Activated B cell treated with CpG ODN at 0.5 μM for 24 hours (primary cell): ENCODE measurements around the gene MAPK8. TPM values are rescaled to one million over a fixed set of nuclear protein-coding genes. Genes with fewer than 3 reads are reported as not detected.

Experiments
- ATAC-seq: fragments of 200-7000 bp; cut with Tn5 transposase; one replicate; pipeline ENCODE4 v1.10.0; 2021; ENCODE audit warnings: low read depth, mild to moderate bottlenecking, moderate library complexity
- CTCF ChIA-PET: fragments of 350-600 bp; sonication (Branson Sonifier 250); formaldehyde crosslinking; loops from one replicate; lab custom pipeline; 2021; ENCODE audit warnings: antibody characterized with exemption; lab: Charles Lee
- POLR2A ChIA-PET: fragments of 350-600 bp; sonication (Branson Sonifier 250); formaldehyde crosslinking; loops from one replicate; lab custom pipeline; 2021; ENCODE audit warnings: antibody characterized with exemption; lab: Charles Lee
- DNase-seq: peaks from one replicate; pipeline ENCODE4 v3.0.0; 2022
- H3K27ac Mint-ChIP-seq: one replicate; pipeline ENCODE4 v1.8.0; 2020; ENCODE audit warnings: mixed read lengths
- H3K27me3 Mint-ChIP-seq: one replicate; pipeline ENCODE4 v1.8.0; 2021; ENCODE audit warnings: mixed read lengths
- H3K36me3 Mint-ChIP-seq: one replicate; pipeline ENCODE4 v1.8.0; 2021; ENCODE audit warnings: low read depth, mixed read lengths
- H3K4me1 Mint-ChIP-seq: one replicate; pipeline ENCODE4 v1.8.0; 2021; ENCODE audit warnings: mixed read lengths
- H3K4me3 Mint-ChIP-seq: one replicate; pipeline ENCODE4 v1.8.0; 2020; ENCODE audit warnings: mild to moderate bottlenecking, mixed read lengths
- H3K9me3 Mint-ChIP-seq: one replicate; pipeline ENCODE4 v1.8.0; 2020; ENCODE audit warnings: mixed read lengths
- CTCF ChIP-seq: fragments of 200-600 bp; IDR thresholded peaks from one replicate; pipeline ENCODE4 v1.8.0; 2022; ENCODE audit warnings: antibody characterized with exemption, mild to moderate bottlenecking
- intact Hi-C: fragments of 100-400 bp; cut with micrococcal nuclease; formaldehyde crosslinking; loops from one replicate; pipeline ENCODE4 v1.15.1; 2024
- total RNA-seq: library from RNA; stranded (reverse); gene quantifications from 2 replicates; pipeline ENCODE4 v1.2.3, GENCODE V29; 2022

MAPK8 gene
- total RNA-seq, 1 donor from 2014 or later, result 25.8 TPM

- intact Hi-C loops, result no loop called here
- no peak overlapping the region for H3K27ac Mint-ChIP-seq
These were observed 131.1 kb downstream of the MAPK8 start for GRCh38 chr10:48437546-48437945.

GRCh38 chr10:48439031-48439430 is 132.6 kb downstream of the MAPK8 start:
- H3K4me3 Mint-ChIP-seq, result no peak overlapping the region
- no peaks in the 10 kb centered on the region for H3K27me3 Mint-ChIP-seq
- no peaks in the 10 kb centered on the region for H3K9me3 Mint-ChIP-seq
- no peaks in the 10 kb centered on the region for H3K4me1 Mint-ChIP-seq
- DNase-seq (no peak), ATAC-seq (no peak)
- H3K27ac Mint-ChIP-seq, result no peak overlapping the region
- no peak for TF ChIP-seq CTCF
- POLR2A ChIA-PET, result no interaction called here
- peaks cover 15% of the 10 kb centered on the region for H3K36me3 Mint-ChIP-seq
- intact Hi-C loops, result no loop called here
- CTCF ChIA-PET, result no interaction called here

More at GRCh38 chr10:48437546-48437945, 131.1 kb downstream of the MAPK8 start:
- Mint-ChIP-seq H3K4me1 (no peaks in the 10 kb centered on the region), H3K9me3 (no peaks in the 10 kb centered on the region), H3K27me3 (no peaks in the 10 kb centered on the region), H3K36me3 (peaks cover 19% of the 10 kb centered on the region), H3K4me3 (no peak overlapping the region)
- no peak for ATAC-seq
- POLR2A ChIA-PET, result no interaction called here
- CTCF ChIA-PET, result interaction anchor here (0.8 kb wide), 1 partner anchor 219 kb away, joined by 3 read pairs; no protein-coding TSS in a partner anchor
- DNase-seq, result no peak
- TF ChIP-seq CTCF, result no peak

DNA sequence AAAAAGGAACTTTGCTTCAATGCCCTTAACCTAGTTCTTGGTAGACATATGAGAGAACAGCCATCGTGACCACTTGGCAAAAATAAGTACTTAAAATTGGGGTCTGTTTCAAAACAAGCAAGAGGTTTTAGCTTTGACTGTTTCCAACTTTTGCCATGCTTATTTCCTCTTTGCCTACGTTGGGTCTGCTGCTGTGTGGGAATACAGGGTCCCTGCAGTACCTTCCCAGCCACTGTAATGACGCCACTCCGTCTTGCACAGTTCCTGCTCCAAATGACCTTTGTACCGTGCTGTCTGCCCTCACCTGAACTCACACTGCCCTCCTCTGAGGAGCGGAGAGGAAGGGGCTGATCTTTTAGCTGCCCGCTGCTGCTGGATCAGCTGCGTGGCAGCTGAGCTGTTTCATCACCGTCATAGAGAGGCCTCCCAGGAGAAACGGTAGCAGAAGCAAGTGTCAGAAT is 133.1 kb downstream of the MAPK8 start:
- peaks cover 10% of the 10 kb centered on the region for H3K36me3 Mint-ChIP-seq
- no peak overlapping the region for H3K27ac Mint-ChIP-seq
- no peaks in the 10 kb centered on the region for H3K4me1 Mint-ChIP-seq
- no peaks in the 10 kb centered on the region for H3K9me3 Mint-ChIP-seq
- CTCF ChIA-PET, result interaction anchor here (0.8 kb wide), 1 partner anchor 217 kb away, joined by 3 read pairs; no protein-coding TSS in a partner anchor
- no peaks in the 10 kb centered on the region for H3K27me3 Mint-ChIP-seq
- H3K4me3 Mint-ChIP-seq, result no peak overlapping the region
- no peak for TF ChIP-seq CTCF
- POLR2A ChIA-PET, result no interaction called here
- no peak for ATAC-seq
- intact Hi-C loops, result no loop called here
- no peak for DNase-seq

DNA sequence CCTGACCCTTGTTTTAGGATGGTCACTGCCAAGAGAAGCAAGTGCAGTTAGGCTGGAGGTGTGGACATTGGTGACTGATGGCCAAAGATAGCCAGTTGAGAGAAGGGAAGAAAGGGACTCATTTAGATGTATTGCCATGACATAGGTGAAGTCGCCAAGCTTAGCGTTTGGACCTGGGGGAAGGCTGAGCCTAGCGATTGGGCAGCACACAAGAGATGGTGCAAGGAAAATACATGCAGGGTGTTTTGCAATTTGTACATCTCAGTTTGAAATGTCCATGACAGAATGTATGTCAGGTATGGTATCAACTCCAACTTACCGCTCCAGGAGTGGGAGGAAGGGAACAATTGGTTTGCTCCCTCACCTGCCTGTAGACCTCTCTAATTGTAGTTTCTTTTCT is 134.3 kb downstream of the MAPK8 start:
- intact Hi-C loops, result no loop called here
- POLR2A ChIA-PET, result interaction anchor here (0.7 kb wide), 1 partner anchor 60 kb away, joined by 3 read pairs; no protein-coding TSS in a partner anchor
- TF ChIP-seq CTCF, result no peak
- Mint-ChIP-seq H3K27me3 (no peaks in the 10 kb centered on the region), H3K27ac (no peak overlapping the region), H3K36me3 (peaks cover 4% of the 10 kb centered on the region), H3K4me3 (no peak overlapping the region), H3K9me3 (no peaks in the 10 kb centered on the region), H3K4me1 (no peaks in the 10 kb centered on the region)
- no peak for ATAC-seq
- CTCF ChIA-PET, result no interaction called here
- no peak for DNase-seq

DNA sequence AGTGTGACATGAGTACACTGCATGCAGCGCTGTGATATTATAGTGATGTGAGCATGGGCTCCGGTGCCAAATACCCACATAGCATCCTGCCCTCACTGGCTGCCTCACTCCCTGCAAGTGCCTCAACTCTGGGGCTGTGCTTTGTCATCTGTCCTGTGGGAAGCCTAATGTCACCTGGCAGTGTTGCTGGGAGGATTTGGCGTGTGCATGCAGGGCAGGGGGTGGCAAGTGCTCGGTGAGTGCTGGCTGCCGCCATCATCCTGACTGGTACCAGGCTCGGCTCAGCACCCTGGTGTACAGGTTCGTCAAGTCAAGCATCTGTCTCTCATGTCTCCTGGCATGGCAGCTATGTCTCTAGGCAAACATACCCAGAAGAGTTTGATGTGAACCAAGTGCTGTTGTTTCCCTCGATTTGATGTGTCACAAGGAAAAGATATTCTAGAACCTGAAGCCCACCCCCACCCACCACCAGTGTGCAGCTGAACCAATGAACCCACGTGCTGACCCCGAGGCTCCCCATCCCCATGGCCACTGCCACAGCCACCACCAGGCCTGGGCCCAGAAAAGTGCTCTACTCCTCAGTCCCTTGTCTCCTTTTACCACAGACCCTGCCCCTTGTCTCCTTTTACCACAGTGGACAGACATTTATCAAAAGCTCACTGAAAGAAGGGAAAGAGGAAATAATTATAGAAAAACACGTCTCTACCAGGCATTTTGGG is 135.8 kb downstream of the MAPK8 start:
- TF ChIP-seq CTCF, result no peak

More for the DNA sequence above, 135.8 kb downstream of the MAPK8 start:
- POLR2A ChIA-PET, result no interaction called here
- H3K36me3 Mint-ChIP-seq, result peaks cover 1% of the 10 kb centered on the region
- no peak overlapping the region for H3K27ac Mint-ChIP-seq
- H3K27me3 Mint-ChIP-seq, result no peaks in the 10 kb centered on the region
- no peaks in the 10 kb centered on the region for H3K4me1 Mint-ChIP-seq
- intact Hi-C loops, result no loop called here
- CTCF ChIA-PET, result no interaction called here
- H3K9me3 Mint-ChIP-seq, result no peaks in the 10 kb centered on the region
- DNase-seq (no peak), ATAC-seq (no peak)
- H3K4me3 Mint-ChIP-seq, result no peak overlapping the region
